Measurements from ENCODE around the gene C13orf46. TPM values are rescaled to one million over a fixed set of nuclear protein-coding genes. Genes with fewer than 3 reads are reported as not detected.

C13orf46 gene
- total RNA-seq, 2 experiments from 2014 or later, result 2.2 to 3.1 TPM

DNA sequence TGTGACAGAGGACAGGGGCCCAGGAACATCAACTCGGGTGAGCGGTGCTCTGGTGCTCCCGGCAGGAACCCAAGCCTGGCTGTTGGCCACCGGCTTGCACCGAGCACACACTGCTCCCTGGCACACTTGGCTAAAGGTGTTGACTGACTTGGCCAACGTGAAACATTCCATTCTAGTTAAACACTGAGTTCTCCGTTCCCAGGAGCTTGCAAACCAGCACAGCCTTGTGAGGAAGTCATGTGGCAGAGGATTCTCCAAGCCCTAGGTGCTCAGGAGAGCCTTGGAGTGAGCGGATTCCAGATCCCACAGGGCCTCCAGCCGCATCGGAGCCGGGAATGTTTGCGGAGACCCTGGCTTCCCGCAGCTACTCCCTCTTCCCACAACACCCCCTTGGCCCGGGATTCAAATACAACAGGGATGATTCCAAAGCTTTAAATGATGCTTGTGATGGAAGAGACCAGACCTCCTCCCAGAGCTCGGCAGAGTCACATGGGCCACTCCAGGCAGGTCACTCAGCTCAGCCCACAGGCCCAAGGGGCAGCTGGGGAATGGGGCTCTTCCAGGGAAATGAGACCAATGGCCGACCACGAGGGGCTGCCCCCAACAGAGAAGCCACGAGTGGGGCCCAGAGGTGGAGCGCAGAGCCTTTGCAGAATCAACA lies 2.9 kb downstream of the C13orf46 start:
- H3K36me3 Mint-ChIP-seq (ENCODE audit: low read depth), result peaks cover 8% of the 10 kb centered on the region
- ChIA-PET CTCF (no interaction called here), POLR2A (interaction anchor here (0.6 kb wide), 1 partner anchor 172 kb away, joined by 3 read pairs; no protein-coding TSS in a partner anchor)
- H3K9me3 Mint-ChIP-seq (ENCODE audit: insufficient read depth), result no peaks in the 10 kb centered on the region
- no peak overlapping the region for H3K4me3 Mint-ChIP-seq
- no peaks in the 10 kb centered on the region for H3K4me1 Mint-ChIP-seq (ENCODE audit: low read depth)
- H3K27me3 Mint-ChIP-seq (ENCODE audit: low read depth), result no peaks in the 10 kb centered on the region
- H3K27ac Mint-ChIP-seq, result no peak overlapping the region
- DNase-seq, result no peak
- no peak for ATAC-seq

DNA sequence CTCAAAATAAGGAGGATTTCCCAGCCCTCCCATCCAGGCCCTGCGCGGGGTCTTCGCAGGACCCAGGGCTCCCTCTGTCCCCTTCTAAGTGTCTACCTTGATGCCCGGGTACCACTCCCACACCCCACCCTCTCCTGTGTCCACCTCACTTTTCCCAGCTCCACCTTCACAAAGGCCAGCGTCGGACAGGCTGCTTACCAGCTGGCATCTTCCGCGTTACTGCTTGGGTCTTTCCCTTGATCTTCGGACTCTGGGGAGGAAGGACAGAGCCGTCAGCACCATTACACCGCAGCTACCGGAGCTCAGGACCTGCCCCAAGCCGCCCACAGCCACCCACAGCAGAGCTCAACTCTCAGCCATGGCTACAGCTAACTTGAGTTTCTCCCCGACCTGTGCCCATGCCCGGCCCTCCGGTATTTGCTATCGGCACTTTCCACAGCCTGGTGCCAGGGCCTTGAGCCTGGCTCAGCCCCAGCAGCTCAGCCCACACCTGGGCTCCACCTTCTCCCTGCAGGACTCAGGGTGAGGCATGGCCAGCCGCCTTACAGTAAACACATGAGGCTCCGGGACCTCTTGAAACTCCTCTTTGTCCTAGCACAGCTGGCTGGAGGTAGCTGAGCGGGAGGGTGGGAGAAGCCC lies 3.8 kb downstream of the C13orf46 start:
- CTCF ChIA-PET, result no interaction called here
- peaks cover 3% of the 10 kb centered on the region for H3K36me3 Mint-ChIP-seq (ENCODE audit: low read depth)
- H3K27me3 Mint-ChIP-seq (ENCODE audit: low read depth), result no peaks in the 10 kb centered on the region
- POLR2A ChIA-PET, result no interaction called here
- H3K4me3 Mint-ChIP-seq, result no peak overlapping the region
- no peak overlapping the region for H3K27ac Mint-ChIP-seq
- ATAC-seq, result no peak
- no peaks in the 10 kb centered on the region for H3K9me3 Mint-ChIP-seq (ENCODE audit: insufficient read depth)
- H3K4me1 Mint-ChIP-seq (ENCODE audit: low read depth), result no peaks in the 10 kb centered on the region
- DNase-seq, result no peak

DNA sequence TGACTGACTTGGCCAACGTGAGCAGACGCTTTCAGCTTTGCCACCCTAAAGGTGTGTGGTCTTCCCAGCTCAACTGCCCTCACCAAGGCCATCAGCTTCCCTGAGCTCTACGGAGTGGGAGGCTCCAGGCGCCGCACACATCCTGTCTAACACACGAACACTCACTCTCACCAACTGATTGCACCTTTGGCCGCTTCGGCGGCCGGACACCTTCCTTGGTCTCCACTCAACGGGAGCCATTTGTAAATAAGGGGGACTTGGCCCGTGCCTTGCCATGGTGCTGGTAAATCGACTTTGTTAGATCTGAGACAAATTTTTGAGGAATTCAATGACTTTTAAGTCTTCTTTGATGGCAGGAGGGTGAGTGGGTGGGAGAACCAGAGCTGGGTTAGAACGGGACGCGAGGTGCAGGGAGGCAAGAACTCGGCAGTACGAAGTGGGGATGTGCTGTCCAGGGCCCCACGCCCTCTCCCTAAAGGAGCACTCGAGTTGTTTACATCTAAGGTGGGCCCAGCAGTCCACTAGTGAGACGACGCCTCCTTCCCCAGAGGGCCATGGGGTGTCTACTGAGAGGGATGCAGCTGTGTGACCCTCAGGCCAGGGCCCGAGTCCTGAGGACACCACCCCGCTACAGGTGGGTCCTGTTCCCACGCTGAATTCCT lies 4.4 kb downstream of the C13orf46 start:
- Mint-ChIP-seq H3K9me3 (ENCODE audit: insufficient read depth) (no peaks in the 10 kb centered on the region), H3K4me3 (no peak overlapping the region), H3K36me3 (ENCODE audit: low read depth) (peaks cover 3% of the 10 kb centered on the region), H3K27me3 (ENCODE audit: low read depth) (no peaks in the 10 kb centered on the region), H3K27ac (no peak overlapping the region), H3K4me1 (ENCODE audit: low read depth) (no peaks in the 10 kb centered on the region)
- CTCF ChIA-PET, result no interaction called here
- ATAC-seq (no peak), DNase-seq (no peak)
- POLR2A ChIA-PET, result no interaction called here

DNA sequence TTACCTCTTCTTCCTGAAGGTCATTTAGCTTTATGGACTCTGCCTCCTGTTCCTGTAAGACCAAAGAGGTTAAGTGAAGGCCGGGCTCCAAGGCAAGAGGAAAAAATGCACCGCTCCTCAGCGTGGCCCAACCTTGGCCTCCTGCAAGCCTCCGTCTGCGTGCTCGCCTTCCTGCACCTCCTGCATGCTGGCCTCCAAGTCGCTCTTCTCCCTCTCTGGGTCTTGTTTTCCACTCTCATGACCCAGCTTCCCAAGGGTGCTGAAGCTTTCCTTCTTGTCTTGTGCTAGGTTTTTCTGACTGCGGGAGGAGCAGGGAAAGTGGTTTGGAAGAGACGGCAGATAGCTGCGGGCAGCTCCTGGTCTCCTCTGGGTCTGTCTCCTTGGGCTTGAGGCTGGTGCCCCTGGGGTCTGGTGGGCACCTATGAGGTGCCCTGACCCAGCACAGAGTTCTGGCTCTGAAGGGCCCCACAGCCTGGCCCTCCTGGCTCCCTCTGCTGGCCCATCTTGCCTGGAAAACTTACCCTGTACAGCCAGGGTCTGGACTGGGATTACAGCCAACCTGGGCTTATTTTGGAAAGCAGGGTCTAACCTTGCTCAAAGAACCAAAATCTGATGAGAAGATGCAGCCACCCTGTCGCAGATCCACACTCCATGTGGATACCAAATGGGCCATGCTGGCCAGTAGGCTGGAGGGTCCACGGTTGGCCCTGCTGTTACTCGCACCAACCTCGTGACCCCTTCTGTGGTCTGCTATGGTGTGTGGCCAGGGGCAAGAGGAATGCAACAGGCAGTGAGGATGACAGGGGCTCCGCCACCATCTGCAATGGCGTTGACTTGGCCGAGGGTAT lies 5.2 kb downstream of the C13orf46 start:
- CTCF ChIA-PET, result interaction anchor here (0.9 kb wide), 1 partner anchor 266 kb away, joined by 3 read pairs; no protein-coding TSS in a partner anchor
- H3K36me3 Mint-ChIP-seq (ENCODE audit: low read depth), result peaks cover 3% of the 10 kb centered on the region
- H3K27ac Mint-ChIP-seq, result no peak overlapping the region
- no peak overlapping the region for H3K4me3 Mint-ChIP-seq
- POLR2A ChIA-PET, result no interaction called here
- no peak for ATAC-seq
- no peaks in the 10 kb centered on the region for H3K27me3 Mint-ChIP-seq (ENCODE audit: low read depth)
- no peaks in the 10 kb centered on the region for H3K9me3 Mint-ChIP-seq (ENCODE audit: insufficient read depth)
- no peaks in the 10 kb centered on the region for H3K4me1 Mint-ChIP-seq (ENCODE audit: low read depth)
- no peak for DNase-seq

DNA sequence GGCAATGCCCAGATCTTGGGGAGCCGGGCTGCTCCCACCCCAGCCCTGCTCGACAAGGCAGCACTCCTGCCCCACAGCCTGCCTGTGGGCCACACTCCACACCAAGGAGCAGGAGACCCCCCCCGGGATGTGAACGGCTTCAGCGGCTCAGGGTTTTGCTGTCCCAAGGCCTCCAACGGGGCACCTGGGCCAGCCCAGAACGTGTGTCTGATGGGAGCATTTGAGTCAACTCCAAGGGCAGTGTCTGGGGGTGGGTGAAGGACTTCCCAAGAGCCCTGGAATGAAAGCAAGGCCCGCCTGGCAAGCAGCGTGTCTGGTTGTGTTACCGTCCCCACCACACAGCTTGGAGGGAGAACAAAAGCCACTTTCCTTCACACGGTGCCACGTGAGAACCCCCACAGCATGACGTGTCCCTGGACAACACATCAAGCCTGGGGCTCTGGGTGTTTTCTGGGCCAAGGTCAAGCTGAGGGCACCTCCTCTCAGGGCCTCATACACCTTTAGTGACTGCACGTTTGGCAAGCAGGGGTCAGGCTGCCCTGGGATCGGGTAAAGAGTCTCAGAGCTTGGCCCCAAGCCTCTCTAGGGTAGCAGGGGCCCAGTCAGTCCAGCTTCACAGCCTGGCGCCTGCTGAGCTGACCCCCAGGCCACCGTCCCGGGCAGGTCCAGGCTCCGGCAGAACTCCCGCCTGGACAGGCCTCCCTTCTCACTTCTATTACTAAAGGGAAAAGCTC lies 6.0 kb downstream of the C13orf46 start:
- POLR2A ChIA-PET, result no interaction called here
- CTCF ChIA-PET, result interaction anchor here (0.9 kb wide), 1 partner anchor 267 kb away, joined by 3 read pairs; no protein-coding TSS in a partner anchor
- H3K9me3 Mint-ChIP-seq (ENCODE audit: insufficient read depth), result no peaks in the 10 kb centered on the region
- ATAC-seq (no peak), DNase-seq (no peak)
- H3K36me3 Mint-ChIP-seq (ENCODE audit: low read depth), result peaks cover 3% of the 10 kb centered on the region
- no peak overlapping the region for H3K4me3 Mint-ChIP-seq
- H3K4me1 Mint-ChIP-seq (ENCODE audit: low read depth), result no peaks in the 10 kb centered on the region
- no peaks in the 10 kb centered on the region for H3K27me3 Mint-ChIP-seq (ENCODE audit: low read depth)
- no peak overlapping the region for H3K27ac Mint-ChIP-seq

DNA sequence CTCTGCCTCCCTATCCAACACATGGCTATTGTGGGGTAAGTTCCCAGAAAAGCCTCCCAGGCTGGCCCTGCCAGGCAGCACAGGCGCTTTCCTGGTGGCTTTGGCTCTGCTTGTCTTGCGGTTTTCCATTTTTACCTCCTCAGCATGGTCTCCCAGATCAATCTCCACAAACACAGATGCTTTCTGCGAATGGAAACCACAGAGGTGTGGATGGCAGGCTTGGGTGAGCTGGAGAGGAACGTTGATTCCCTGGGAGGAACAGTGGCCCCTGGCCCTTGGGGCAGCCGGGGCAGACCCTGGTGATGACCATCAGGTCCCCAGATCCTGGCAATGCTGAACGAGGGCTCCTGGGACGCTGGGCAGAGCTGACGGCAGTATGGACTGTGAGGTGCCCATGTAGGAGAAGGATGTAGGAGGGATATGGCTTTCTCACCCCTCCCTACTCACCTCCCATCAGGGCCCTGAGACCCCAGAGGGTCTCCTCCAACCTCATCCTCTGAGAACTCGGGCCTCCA lies 6.6 kb downstream of the C13orf46 start:
- ATAC-seq (no peak), DNase-seq (no peak)
- H3K27me3 Mint-ChIP-seq (ENCODE audit: low read depth), result no peaks in the 10 kb centered on the region
- H3K4me1 Mint-ChIP-seq (ENCODE audit: low read depth), result no peaks in the 10 kb centered on the region
- CTCF ChIA-PET, result no interaction called here
- H3K4me3 Mint-ChIP-seq, result no peak overlapping the region
- H3K9me3 Mint-ChIP-seq (ENCODE audit: insufficient read depth), result no peaks in the 10 kb centered on the region
- no peak overlapping the region for H3K27ac Mint-ChIP-seq
- POLR2A ChIA-PET, result no interaction called here
- H3K36me3 Mint-ChIP-seq (ENCODE audit: low read depth), result peaks cover 3% of the 10 kb centered on the region

DNA sequence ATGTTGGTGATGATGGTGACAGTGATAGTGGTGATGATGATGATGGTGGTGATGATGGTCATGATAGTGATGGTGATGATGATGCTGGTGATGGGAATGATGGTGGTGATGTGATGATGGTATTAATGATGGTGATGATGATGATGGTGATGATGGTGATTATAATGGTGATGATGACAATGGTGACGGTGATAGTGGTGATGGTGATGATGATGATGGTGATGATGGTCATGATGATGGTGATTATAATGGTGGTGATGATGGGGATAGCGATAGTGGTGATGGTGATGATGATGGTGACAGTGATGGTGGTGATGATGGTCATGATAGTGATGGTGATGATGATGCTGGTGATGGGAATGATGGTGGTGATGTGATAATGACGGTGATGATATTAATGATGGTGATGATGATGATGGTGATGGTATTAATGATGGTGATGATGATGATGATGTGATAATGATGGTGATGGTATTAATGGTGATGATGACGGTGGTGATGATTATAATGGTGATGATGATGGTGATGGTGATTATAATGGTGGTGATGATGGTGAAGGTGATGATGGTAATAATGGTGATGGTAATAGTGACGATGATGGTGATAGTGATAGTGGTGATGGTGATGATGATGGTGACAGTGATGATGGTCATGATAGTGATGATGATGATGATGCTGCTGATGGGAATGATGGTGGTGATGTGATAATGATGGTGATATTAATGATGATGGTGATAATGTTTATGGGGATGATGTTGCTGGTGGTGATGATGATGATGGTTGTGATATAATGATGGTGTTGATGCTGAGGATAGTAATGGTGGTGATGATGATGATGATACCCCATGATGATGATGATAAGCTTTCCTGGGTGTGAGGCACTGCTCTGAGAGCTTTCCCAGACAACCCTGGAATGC lies 7.7 kb downstream of the C13orf46 start:
- H3K27me3 Mint-ChIP-seq (ENCODE audit: low read depth), result no peaks in the 10 kb centered on the region
- DNase-seq (no peak), ATAC-seq (no peak)
- H3K4me3 Mint-ChIP-seq, result no peak overlapping the region
- peaks cover 3% of the 10 kb centered on the region for H3K36me3 Mint-ChIP-seq (ENCODE audit: low read depth)
- no peaks in the 10 kb centered on the region for H3K4me1 Mint-ChIP-seq (ENCODE audit: low read depth)
- H3K27ac Mint-ChIP-seq, result no peak overlapping the region
- ChIA-PET POLR2A (interaction anchor here (0.5 kb wide), 1 partner anchor 9 kb away, joined by 3 read pairs; no protein-coding TSS in a partner anchor), CTCF (no interaction called here)
- no peaks in the 10 kb centered on the region for H3K9me3 Mint-ChIP-seq (ENCODE audit: insufficient read depth)

DNA sequence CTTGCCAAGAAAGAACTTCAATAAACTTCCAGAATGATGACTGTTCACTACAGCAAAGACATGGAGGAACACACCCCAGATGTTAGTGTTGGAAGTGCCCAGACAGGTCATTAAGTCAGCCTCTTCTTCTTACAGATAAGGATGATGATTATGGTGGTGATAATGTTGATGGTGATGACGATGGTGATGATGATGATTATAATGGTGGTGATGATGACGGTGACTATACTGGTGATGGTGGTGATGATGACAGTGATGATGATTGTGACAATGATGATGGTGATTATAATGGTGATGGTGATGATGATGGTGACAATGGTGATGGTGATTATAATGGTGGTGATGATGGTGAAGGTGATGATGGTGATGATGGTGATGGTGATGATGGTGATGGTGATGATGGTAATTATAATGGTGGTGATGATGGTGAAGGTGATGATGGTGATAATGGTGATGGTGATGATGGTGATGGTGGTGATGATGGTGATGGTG lies 8.4 kb downstream of the C13orf46 start:
- H3K4me3 Mint-ChIP-seq, result no peak overlapping the region
- no peak overlapping the region for H3K27ac Mint-ChIP-seq
- CTCF ChIA-PET, result no interaction called here
- no peak for ATAC-seq
- H3K9me3 Mint-ChIP-seq (ENCODE audit: insufficient read depth), result peaks cover 2% of the 10 kb centered on the region
- no peaks in the 10 kb centered on the region for H3K4me1 Mint-ChIP-seq (ENCODE audit: low read depth)
- H3K27me3 Mint-ChIP-seq (ENCODE audit: low read depth), result no peaks in the 10 kb centered on the region
- no peak for DNase-seq
- POLR2A ChIA-PET, result no interaction called here
- peaks cover 5% of the 10 kb centered on the region for H3K36me3 Mint-ChIP-seq (ENCODE audit: low read depth)

DNA sequence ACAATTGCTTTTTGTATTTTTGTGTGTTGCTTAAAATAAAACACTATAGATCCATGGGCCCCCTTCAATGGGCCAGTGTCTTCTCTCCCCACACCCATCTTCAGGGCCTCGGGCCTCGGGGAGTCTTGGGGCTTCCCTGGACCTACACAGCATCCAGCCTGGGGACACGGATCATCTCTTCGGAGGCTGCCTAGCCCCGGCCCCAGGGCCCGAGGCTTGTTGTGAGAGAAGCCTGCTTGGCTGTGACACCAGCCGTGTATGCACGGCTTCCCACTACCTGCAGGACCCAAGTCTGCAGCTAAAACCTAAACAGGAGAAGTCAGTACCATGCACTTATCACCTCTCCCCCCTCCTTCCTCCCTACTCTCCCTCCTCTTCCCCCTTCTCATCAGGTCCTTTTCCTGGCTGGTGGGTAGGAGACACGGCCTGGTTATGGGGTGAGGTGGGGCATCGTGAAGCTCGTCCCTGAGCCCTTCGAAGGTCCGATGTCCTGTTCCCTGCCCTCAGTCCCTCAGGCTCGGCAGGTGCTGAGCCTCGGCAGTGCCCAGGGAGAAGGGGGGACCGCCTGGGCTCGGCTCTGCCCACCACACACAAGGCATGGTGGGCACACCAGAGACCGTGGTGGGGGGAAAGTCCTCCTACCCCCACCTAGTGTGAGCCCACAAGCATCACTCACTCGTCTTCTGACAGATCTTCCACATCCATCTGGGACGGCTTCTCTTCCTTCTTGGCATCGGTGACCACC lies 9.5 kb downstream of the C13orf46 start:
- H3K4me3 Mint-ChIP-seq, result no peak overlapping the region
- ATAC-seq (no peak), DNase-seq (no peak)
- peaks cover 9% of the 10 kb centered on the region for H3K36me3 Mint-ChIP-seq (ENCODE audit: low read depth)
- CTCF ChIA-PET, result no interaction called here
- no peaks in the 10 kb centered on the region for H3K4me1 Mint-ChIP-seq (ENCODE audit: low read depth)
- H3K27me3 Mint-ChIP-seq (ENCODE audit: low read depth), result no peaks in the 10 kb centered on the region
- H3K9me3 Mint-ChIP-seq (ENCODE audit: insufficient read depth), result peaks cover 10% of the 10 kb centered on the region
- POLR2A ChIA-PET, result no interaction called here
- no peak overlapping the region for H3K27ac Mint-ChIP-seq

DNA sequence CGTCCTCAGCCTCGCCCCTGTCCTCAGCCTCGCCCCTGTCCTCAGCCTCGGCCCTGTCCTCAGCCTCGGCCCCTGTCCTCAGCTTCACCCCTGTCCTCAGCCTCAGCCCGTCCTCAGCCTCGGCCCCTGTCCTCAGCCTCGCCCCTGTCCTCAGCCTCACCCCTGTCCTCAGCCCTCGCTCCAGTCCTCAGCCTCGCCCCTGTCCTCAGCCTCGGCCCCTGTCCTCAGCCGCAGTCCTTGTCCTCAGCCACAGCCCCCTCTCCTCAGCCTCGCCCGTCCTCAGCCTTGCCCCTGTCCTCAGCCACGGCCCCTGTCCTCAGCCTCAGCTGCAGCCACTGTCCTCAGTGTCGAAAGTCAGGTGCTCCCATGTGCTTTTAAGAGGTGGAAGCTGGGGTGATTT lies 10.5 kb downstream of the C13orf46 start:
- POLR2A ChIA-PET, result no interaction called here
- Mint-ChIP-seq H3K4me3 (no peak overlapping the region), H3K36me3 (ENCODE audit: low read depth) (peaks cover 7% of the 10 kb centered on the region), H3K27me3 (ENCODE audit: low read depth) (no peaks in the 10 kb centered on the region), H3K9me3 (ENCODE audit: insufficient read depth) (peaks cover 15% of the 10 kb centered on the region), H3K4me1 (ENCODE audit: low read depth) (no peaks in the 10 kb centered on the region), H3K27ac (no peak overlapping the region)
- ATAC-seq (no peak), DNase-seq (no peak)
- CTCF ChIA-PET, result no interaction called here

Measured in activated CD8-positive, alpha-beta T cell treated with anti-CD3 and anti-CD28 coated beads, Interleukin-2, amount 10 ng/mL, durations not matched to agents 7 days and 5 days (primary cell).